Mesenchymal stem cell (in vitro differentiated cells and primary cell): Measurements from ENCODE around the gene RTN1.

ENCODE experiments used
- DNase-seq: peaks from one replicate; pipeline ENCODE4 v3.0.0-alpha.2; 2013
- H2AFZ ChIP-seq: one replicate; pipeline ENCODE4 v1.6.1; 2013; ENCODE audit warnings: low read depth, mild to moderate bottlenecking, control low read depth, inconsistent platforms, low read length, moderate library complexity
- H2AK5ac ChIP-seq: 2 replicates; pipeline ENCODE4 v1.6.1; 2013; ENCODE audit warnings: low read length, moderate library complexity, mild to moderate bottlenecking, inconsistent platforms; ENCODE audit not compliant: severe bottlenecking
- H2BK120ac ChIP-seq: one replicate; pipeline ENCODE4 v1.6.1; 2013; ENCODE audit warnings: low read depth, mild to moderate bottlenecking, inconsistent platforms, low read length, moderate library complexity
- H2BK12ac ChIP-seq, 2 experiments: one replicate each; pipeline ENCODE4 v1.6.1; 2013; ENCODE audit warnings: inconsistent platforms in 2 of 2, low read length in 2 of 2, mild to moderate bottlenecking in 2 of 2, moderate library complexity in 2 of 2, control low read depth in 1 of 2
- H2BK15ac ChIP-seq: one replicate; pipeline ENCODE4 v1.6.1; 2013; ENCODE audit warnings: mild to moderate bottlenecking, low read depth, inconsistent platforms; ENCODE audit not compliant: poor library complexity, severe bottlenecking
- H2BK5ac ChIP-seq: 2 replicates; pipeline ENCODE4 v1.6.1; 2013; ENCODE audit warnings: low read depth, mild to moderate bottlenecking, low read length, control low read depth, inconsistent platforms; ENCODE audit not compliant: poor library complexity, severe bottlenecking
- H3K14ac ChIP-seq, 2 experiments: one replicate each; pipeline ENCODE4 v1.6.1; 2013; ENCODE audit warnings: inconsistent platforms in 2 of 2, low read length in 2 of 2, control low read depth in 1 of 2, mild to moderate bottlenecking in 1 of 2, moderate library complexity in 1 of 2
- H3K18ac ChIP-seq, 2 experiments: one replicate each; pipeline ENCODE4 v1.6.1; 2013; ENCODE audit warnings: inconsistent platforms in 2 of 2, low read length in 2 of 2, control low read depth in 1 of 2, low read depth in 1 of 2, mild to moderate bottlenecking in 1 of 2
- H3K23ac ChIP-seq, 2 experiments: one replicate each; pipeline ENCODE4 v1.6.1; 2013; ENCODE audit warnings: inconsistent platforms in 2 of 2, low read length in 2 of 2, mild to moderate bottlenecking in 2 of 2, moderate library complexity in 2 of 2, control low read depth in 1 of 2
- H3K27ac ChIP-seq: 2 replicates; pipeline ENCODE4 v1.5.1; 2013; ENCODE audit warnings: mild to moderate bottlenecking, moderate library complexity, low read length, control low read depth, inconsistent platforms; ENCODE audit not compliant: poor library complexity, severe bottlenecking
- H3K27me3 ChIP-seq, 2 experiments: 2 replicates each; pipeline versions ENCODE4 v1.6.1 to v1.7.0; 2013; ENCODE audit warnings: low read length in 2 of 2, mild to moderate bottlenecking in 2 of 2, moderate library complexity in 2 of 2, control low read depth in 1 of 2, inconsistent platforms in 1 of 2; ENCODE audit not compliant: control insufficient read depth in 1 of 2, insufficient read depth in 1 of 2
- H3K36me3 ChIP-seq, 2 experiments: 2 replicates each; pipeline versions ENCODE4 v1.6.1 to v1.7.0; 2013; ENCODE audit warnings: low read length in 2 of 2, control low read depth in 1 of 2, inconsistent platforms in 1 of 2, low read depth in 1 of 2, mild to moderate bottlenecking in 1 of 2; ENCODE audit not compliant: insufficient read depth in 2 of 2, control insufficient read depth in 1 of 2
- H3K4ac ChIP-seq, 2 experiments: one replicate each; pipeline ENCODE4 v1.6.1; 2013; ENCODE audit warnings: inconsistent platforms in 2 of 2, low read length in 2 of 2, mild to moderate bottlenecking in 2 of 2, moderate library complexity in 2 of 2, control low read depth in 1 of 2, low read depth in 1 of 2
- H3K4me1 ChIP-seq: 2 replicates; pipeline ENCODE4 v1.6.1; 2013; ENCODE audit warnings: low read depth, low read length, control low read depth; ENCODE audit not compliant: control insufficient read depth, insufficient read depth
- H3K4me2 ChIP-seq: 2 replicates; pipeline ENCODE4 v1.6.1; 2013; ENCODE audit warnings: low read length, mild to moderate bottlenecking, inconsistent platforms; ENCODE audit not compliant: poor library complexity, severe bottlenecking
- H3K4me3 ChIP-seq, 2 experiments: 2 replicates each; pipeline versions ENCODE4 v1.5.1 to v1.7.0; 2013; ENCODE audit warnings: low read length in 2 of 2, mild to moderate bottlenecking in 2 of 2, control low read depth in 1 of 2, low read depth in 1 of 2; ENCODE audit not compliant: insufficient read depth in 1 of 2
- H3K79me1 ChIP-seq: replicated peaks from 2 replicates; pipeline ENCODE4 v1.6.1; 2013; ENCODE audit warnings: mild to moderate bottlenecking, control low read depth, low read length, inconsistent platforms; ENCODE audit not compliant: poor library complexity, severe bottlenecking
- H3K9ac ChIP-seq: 2 replicates; pipeline ENCODE4 v1.7.0; 2013; ENCODE audit warnings: mild to moderate bottlenecking, low read length, moderate library complexity
- H3K9me3 ChIP-seq: 2 replicates; pipeline ENCODE4 v1.7.0; 2013; ENCODE audit warnings: mild to moderate bottlenecking, low read length; ENCODE audit not compliant: control insufficient read depth
- H4K8ac ChIP-seq: one replicate; pipeline ENCODE4 v1.6.1; 2013; ENCODE audit warnings: inconsistent platforms, mild to moderate bottlenecking, low read length, moderate library complexity
- H4K91ac ChIP-seq: one replicate; pipeline ENCODE4 v1.6.1; 2013; ENCODE audit warnings: mild to moderate bottlenecking, low read length, inconsistent platforms
- WGBS: methylation state at CpG from one replicate; pipeline ENCODE4 v1.1.7; 2013; ENCODE audit warnings: mixed read lengths; 5-methylcytosine and 5-hydroxymethylcytosine counted together

Gene RTN1

DNA sequence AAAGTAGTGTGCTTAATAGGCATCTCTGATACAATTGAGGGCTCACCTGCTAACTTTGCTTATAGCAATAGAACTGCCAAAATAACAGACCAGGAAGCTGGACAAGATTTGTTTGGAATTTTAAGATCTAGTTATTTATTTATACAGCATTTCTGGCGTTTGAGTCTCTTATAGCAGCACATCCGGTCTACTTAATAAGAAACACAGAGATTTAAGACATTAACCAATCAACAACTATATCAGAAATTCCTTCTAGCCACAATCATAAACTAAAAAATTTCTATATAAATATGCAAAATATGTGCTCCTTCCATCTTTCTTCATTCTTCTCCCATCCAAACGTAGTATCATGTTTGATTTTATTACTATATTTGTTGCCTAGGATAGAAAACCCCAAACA is 2.6 kb downstream of the RTN1 start:
- H3K18ac ChIP-seq: no peak overlapping the region
- 66% methylated on average over 2 of the region's 3 CpGs for WGBS

DNA sequence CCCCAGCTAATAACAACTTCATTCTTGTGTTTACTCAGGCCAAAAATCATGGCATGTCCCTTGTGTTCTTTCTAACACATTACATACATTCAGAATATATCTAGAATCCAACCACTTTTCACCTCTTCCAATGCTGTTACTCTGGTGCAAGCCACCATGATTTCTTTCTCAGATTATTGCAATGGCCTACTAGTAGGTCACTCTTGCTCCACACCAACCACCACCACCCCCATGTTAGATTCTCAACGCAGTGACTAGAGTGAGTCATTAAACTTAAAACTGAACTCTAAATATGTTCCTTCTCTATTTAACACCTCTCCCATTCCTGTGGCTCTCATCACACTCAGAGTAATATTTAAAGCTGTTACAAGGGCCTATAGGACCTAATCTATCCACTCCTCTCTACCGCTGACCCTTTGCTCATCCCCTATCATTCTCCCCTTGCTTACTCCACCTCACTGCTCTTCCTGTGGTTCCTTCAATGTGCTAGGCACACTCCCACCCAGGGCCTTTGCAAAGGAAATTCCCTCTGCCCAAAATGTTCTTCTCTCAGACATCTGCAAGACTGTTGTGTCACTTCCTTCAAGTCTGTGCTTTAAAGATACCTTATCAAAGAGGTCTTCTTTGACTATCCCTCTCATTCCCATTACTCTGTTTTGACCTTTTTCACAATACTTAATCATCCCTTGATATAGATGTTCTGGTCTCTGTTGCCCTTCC is 6.6 kb downstream of the RTN1 start:
- H2BK5ac ChIP-seq: no peak overlapping the region
- no peak for DNase-seq
- no peak overlapping the region for H3K23ac ChIP-seq
- H3K4ac ChIP-seq: no peak overlapping the region
- no peak overlapping the region for H3K14ac ChIP-seq
- no peak overlapping the region for H2AFZ ChIP-seq
- 91% methylated on average over 2 of the region's 2 CpGs for WGBS
- no peak overlapping the region for H3K18ac ChIP-seq
- no peak overlapping the region for H3K27ac ChIP-seq
- no peak overlapping the region for H3K4me3 ChIP-seq
- H2BK12ac ChIP-seq: no peak overlapping the region
- no peak overlapping the region for H3K4me2 ChIP-seq
- H3K9me3 ChIP-seq: no peaks in the 10 kb centered on the region
- H3K27me3 ChIP-seq: peaks cover 8 to 18% of the 10 kb centered on the region in 2 experiments
- no peaks in the 10 kb centered on the region for H3K36me3 ChIP-seq
- no peaks in the 10 kb centered on the region for H3K4me1 ChIP-seq
- no peak overlapping the region for H2AK5ac ChIP-seq
- no peak overlapping the region for H2BK15ac ChIP-seq
- no peaks in the 10 kb centered on the region for H3K79me1 ChIP-seq
- H4K8ac ChIP-seq: no peak overlapping the region
- H4K91ac ChIP-seq: no peak overlapping the region
- no peak overlapping the region for H2BK120ac ChIP-seq
- H3K9ac ChIP-seq: no peak overlapping the region

More for the DNA sequence above, 2.6 kb downstream of the RTN1 start:
- no peaks in the 10 kb centered on the region for H3K36me3 ChIP-seq
- H2BK5ac ChIP-seq: no peak overlapping the region
- no peak overlapping the region for H2BK12ac ChIP-seq
- no peak overlapping the region for H3K4me3 ChIP-seq
- H3K4ac ChIP-seq: no peak overlapping the region
- no peak overlapping the region for H4K8ac ChIP-seq
- H3K14ac ChIP-seq: no peak overlapping the region
- H3K4me1 ChIP-seq: peaks cover 15% of the 10 kb centered on the region
- no peak overlapping the region for H3K9ac ChIP-seq
- H3K4me2 ChIP-seq: no peak overlapping the region
- H3K9me3 ChIP-seq: no peaks in the 10 kb centered on the region
- no peak overlapping the region for H3K27ac ChIP-seq
- H3K79me1 ChIP-seq: no peaks in the 10 kb centered on the region
- DNase-seq: no peak
- no peak overlapping the region for H2BK120ac ChIP-seq
- peaks cover 33 to 49% of the 10 kb centered on the region in 2 experiments for H3K27me3 ChIP-seq
- no peak overlapping the region for H2AFZ ChIP-seq
- H4K91ac ChIP-seq: no peak overlapping the region
- no peak overlapping the region for H3K23ac ChIP-seq
- no peak overlapping the region for H2AK5ac ChIP-seq
- H2BK15ac ChIP-seq: no peak overlapping the region

DNA sequence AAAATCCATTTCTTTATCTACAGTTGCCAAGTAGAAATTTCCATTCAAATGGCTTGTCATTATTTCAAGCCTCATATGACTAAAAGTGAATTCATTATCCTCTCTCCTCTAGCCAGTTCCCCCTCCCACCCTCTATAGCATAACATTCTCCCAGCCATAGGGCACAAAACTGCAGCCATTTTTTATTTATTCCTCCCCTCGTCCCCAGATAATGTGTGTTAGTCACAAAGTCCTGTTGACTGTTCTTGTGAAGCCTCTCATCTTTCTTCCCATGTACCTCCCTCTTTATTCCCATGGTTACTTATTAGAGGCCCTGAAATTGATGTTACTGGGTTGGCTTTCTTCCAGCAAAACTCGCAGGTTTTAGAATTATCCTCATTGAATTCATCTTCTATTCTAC is 13.2 kb downstream of the RTN1 start:
- no peaks in the 10 kb centered on the region for H3K36me3 ChIP-seq
- H3K14ac ChIP-seq: no peak overlapping the region
- H2BK15ac ChIP-seq: no peak overlapping the region
- no peak overlapping the region for H4K91ac ChIP-seq
- no peak overlapping the region for H3K9ac ChIP-seq
- H3K4me3 ChIP-seq: no peak overlapping the region
- no peaks in the 10 kb centered on the region for H3K27me3 ChIP-seq
- no peak overlapping the region for H2AFZ ChIP-seq
- H4K8ac ChIP-seq: no peak overlapping the region
- no peak overlapping the region for H3K27ac ChIP-seq
- H3K9me3 ChIP-seq: no peaks in the 10 kb centered on the region
- H3K4me1 ChIP-seq: no peaks in the 10 kb centered on the region
- H2BK120ac ChIP-seq: no peak overlapping the region
- H3K79me1 ChIP-seq: no peaks in the 10 kb centered on the region
- no peak overlapping the region for H3K4ac ChIP-seq
- no peak overlapping the region for H2BK5ac ChIP-seq
- H3K4me2 ChIP-seq: no peak overlapping the region
- no peak for DNase-seq
- no peak overlapping the region for H3K23ac ChIP-seq
- H2AK5ac ChIP-seq: no peak overlapping the region
- 41% methylated on average over 2 of the region's 2 CpGs for WGBS
- no peak overlapping the region for H2BK12ac ChIP-seq
- no peak overlapping the region for H3K18ac ChIP-seq

DNA sequence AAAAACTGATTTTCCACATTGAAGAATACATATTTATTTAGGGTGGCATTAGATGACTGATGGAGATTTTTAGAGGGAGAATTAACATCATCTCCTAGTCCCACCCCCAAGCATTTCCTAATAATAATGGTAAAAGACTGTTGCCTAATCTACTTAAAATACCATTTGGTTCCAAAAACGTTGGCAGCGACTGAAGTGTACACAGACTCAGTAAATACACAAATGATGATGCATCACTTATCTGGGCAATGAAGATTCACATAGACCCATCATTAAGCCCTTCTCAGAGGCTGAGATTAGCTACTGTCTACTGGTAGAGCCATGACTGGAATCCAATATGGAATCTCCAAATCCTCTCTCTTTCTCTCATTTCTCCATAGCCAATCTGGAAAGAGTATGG is 18.2 kb downstream of the RTN1 start:
- Histone ChIP-seq H3K27me3 (no peaks in the 10 kb centered on the region), H2AK5ac (no peak overlapping the region), H3K18ac (no peak overlapping the region), H3K23ac (no peak overlapping the region), H2AFZ (no peak overlapping the region), H3K4ac (no peak overlapping the region), H2BK5ac (no peak overlapping the region), H2BK15ac (no peak overlapping the region), H3K4me2 (no peak overlapping the region), H2BK120ac (no peak overlapping the region), H4K8ac (no peak overlapping the region), H2BK12ac (no peak overlapping the region), H3K4me1 (no peaks in the 10 kb centered on the region), H3K36me3 (no peaks in the 10 kb centered on the region), H3K27ac (no peak overlapping the region), H4K91ac (no peak overlapping the region), H3K14ac (no peak overlapping the region), H3K9me3 (no peaks in the 10 kb centered on the region), H3K9ac (no peak overlapping the region), H3K79me1 (no peaks in the 10 kb centered on the region), H3K4me3 (no peak overlapping the region)
- DNase-seq: no peak
- 69% methylated on average over 2 of the region's 2 CpGs for WGBS
